H9 (cell line): Measurements from ENCODE around the gene ZSWIM3. TPM values are rescaled to one million over a fixed set of nuclear protein-coding genes. Genes with fewer than 3 reads are reported as not detected.

Experiments
- DNase-seq: peaks from one replicate; pipeline ENCODE4 v3.0.0-alpha.2; 2017
- H2AFZ ChIP-seq: one replicate; pipeline ENCODE4 v1.6.1; 2013; ENCODE audit warnings: mild to moderate bottlenecking, low read length, control low read depth, moderate library complexity
- H2AK5ac ChIP-seq: 2 replicates; pipeline ENCODE4 v1.6.1; 2013; ENCODE audit warnings: low read length, control low read depth, mixed read lengths; ENCODE audit not compliant: insufficient read length
- H2BK120ac ChIP-seq: one replicate; pipeline ENCODE4 v1.6.1; 2013; ENCODE audit warnings: low read depth, mild to moderate bottlenecking, low read length, control low read depth, inconsistent platforms; ENCODE audit not compliant: poor library complexity, severe bottlenecking
- H2BK12ac ChIP-seq: 2 replicates; pipeline ENCODE4 v1.6.1; 2013; ENCODE audit warnings: low read length, control low read depth, mixed read lengths, low read depth; ENCODE audit not compliant: insufficient read length
- H2BK15ac ChIP-seq: 2 replicates; pipeline ENCODE4 v1.6.1; 2013; ENCODE audit warnings: low read depth, low read length, control low read depth
- H2BK20ac ChIP-seq: one replicate; pipeline ENCODE4 v1.6.1; 2013; ENCODE audit warnings: low read depth, mild to moderate bottlenecking, low read length, control low read depth, inconsistent platforms; ENCODE audit not compliant: poor library complexity, severe bottlenecking
- H2BK5ac ChIP-seq: 2 replicates; pipeline ENCODE4 v1.6.1; 2013; ENCODE audit warnings: low read length, control low read depth, mixed read lengths; ENCODE audit not compliant: insufficient read length
- H3K14ac ChIP-seq: 2 replicates; pipeline ENCODE4 v1.6.1; 2013; ENCODE audit warnings: low read length, control low read depth; ENCODE audit not compliant: insufficient read depth
- H3K18ac ChIP-seq: 2 replicates; pipeline ENCODE4 v1.6.1; 2013; ENCODE audit warnings: low read depth, mild to moderate bottlenecking, mixed read lengths, low read length, control low read depth; ENCODE audit not compliant: insufficient read length
- H3K23ac ChIP-seq: 2 replicates; pipeline ENCODE4 v1.6.1; 2013; ENCODE audit warnings: low read length, control low read depth, mixed read lengths, low read depth; ENCODE audit not compliant: insufficient read length
- H3K23me2 ChIP-seq: 2 replicates; pipeline ENCODE4 v1.6.1; 2013; ENCODE audit warnings: low read depth, mild to moderate bottlenecking, mixed read lengths, low read length, control low read depth; ENCODE audit not compliant: insufficient read length, poor library complexity, severe bottlenecking
- H3K27ac ChIP-seq: 2 replicates; pipeline ENCODE4 v1.5.1; 2013; ENCODE audit warnings: low read length, control low read depth, mixed read lengths, low read depth; ENCODE audit not compliant: insufficient read length
- H3K27me3 ChIP-seq: 2 replicates; pipeline ENCODE4 v1.6.1; 2013; ENCODE audit warnings: low read length, control low read depth, inconsistent platforms; ENCODE audit not compliant: insufficient read depth
- H3K4ac ChIP-seq: 2 replicates; pipeline ENCODE4 v1.6.1; 2013; ENCODE audit warnings: low read depth, mild to moderate bottlenecking, control low read depth, inconsistent platforms, low read length, moderate library complexity
- H3K4me1 ChIP-seq: 2 replicates; pipeline ENCODE4 v1.6.1; 2013; ENCODE audit warnings: low read length, control low read depth, inconsistent platforms; ENCODE audit not compliant: insufficient read depth
- H3K4me2 ChIP-seq: 2 replicates; pipeline ENCODE4 v1.6.1; 2013; ENCODE audit warnings: low read length, control low read depth, mixed read lengths; ENCODE audit not compliant: insufficient read length, insufficient read depth
- H3K56ac ChIP-seq: 2 replicates; pipeline ENCODE4 v1.6.1; 2013; ENCODE audit warnings: low read depth, mild to moderate bottlenecking, mixed read lengths, low read length, control low read depth; ENCODE audit not compliant: insufficient read length
- H3K79me1 ChIP-seq: 2 replicates; pipeline ENCODE4 v1.6.1; 2013; ENCODE audit warnings: low read depth, mild to moderate bottlenecking, moderate library complexity, low read length, control low read depth, inconsistent platforms; ENCODE audit not compliant: insufficient read depth, poor library complexity, severe bottlenecking
- H3K79me2 ChIP-seq: 2 replicates; pipeline ENCODE4 v1.6.1; 2013; ENCODE audit warnings: low read length, control low read depth, inconsistent platforms; ENCODE audit not compliant: insufficient read depth
- H3K9ac ChIP-seq: 2 replicates; pipeline ENCODE4 v1.6.1; 2013; ENCODE audit warnings: low read length, control low read depth, mixed read lengths; ENCODE audit not compliant: insufficient read length; ENCODE audit errors: extremely low read depth
- H3K9me3 ChIP-seq: one replicate; pipeline ENCODE4 v1.6.1; 2013; ENCODE audit warnings: low read depth, low read length, inconsistent platforms; ENCODE audit not compliant: control insufficient read depth
- H3T11ph ChIP-seq: one replicate; pipeline ENCODE4 v1.6.1; 2013; ENCODE audit warnings: mild to moderate bottlenecking, low read length, control low read depth, inconsistent platforms
- H4K20me1 ChIP-seq: one replicate; pipeline ENCODE4 v1.6.1; 2013; ENCODE audit not compliant: control insufficient read depth, insufficient read length, insufficient read depth
- H4K5ac ChIP-seq: 2 replicates; pipeline ENCODE4 v1.6.1; 2013; ENCODE audit warnings: low read depth, mild to moderate bottlenecking, mixed read lengths, low read length, control low read depth; ENCODE audit not compliant: insufficient read length
- H4K8ac ChIP-seq: replicated peaks from 2 replicates; pipeline ENCODE4 v1.6.1; 2013; ENCODE audit warnings: low read length, control low read depth, mixed read lengths, low read depth; ENCODE audit not compliant: insufficient read length
- H4K91ac ChIP-seq: 2 replicates; pipeline ENCODE4 v1.6.1; 2013; ENCODE audit warnings: low read depth, mild to moderate bottlenecking, moderate library complexity, mixed read lengths, low read length, control low read depth; ENCODE audit not compliant: insufficient read length
- H3K27ac Mint-ChIP-seq, 3 experiments: 2 replicates in 2 of 3; 3 replicates in 1 of 3; pipeline ENCODE4 v1.8.0; 2020 to 2021; ENCODE audit warnings: mixed read lengths in 3 of 3, mild to moderate bottlenecking in 1 of 3, moderate library complexity in 1 of 3
- H3K27me3 Mint-ChIP-seq: 2 replicates; pipeline ENCODE4 v1.8.0; 2021; ENCODE audit warnings: low read depth, mild to moderate bottlenecking, moderate library complexity, mixed read lengths
- H3K36me3 Mint-ChIP-seq, 3 experiments: 2 replicates in 2 of 3; 3 replicates in 1 of 3; pipeline ENCODE4 v1.8.0; 2020 to 2021; ENCODE audit warnings: low read depth in 3 of 3, mixed read lengths in 3 of 3; ENCODE audit not compliant: insufficient read depth in 1 of 3
- H3K4me1 Mint-ChIP-seq, 2 experiments: 2 replicates each; pipeline ENCODE4 v1.8.0; 2020; ENCODE audit warnings: mixed read lengths in 2 of 2
- H3K4me3 Mint-ChIP-seq, 2 experiments: 2 replicates in 1 of 2; 3 replicates in 1 of 2; pipeline ENCODE4 v1.8.0; 2020 to 2021; ENCODE audit warnings: mild to moderate bottlenecking in 2 of 2, mixed read lengths in 2 of 2, moderate library complexity in 1 of 2
- H3K9me3 Mint-ChIP-seq, 2 experiments: 2 replicates in 1 of 2; 3 replicates in 1 of 2; pipeline ENCODE4 v1.8.0; 2020; ENCODE audit warnings: mild to moderate bottlenecking in 2 of 2, mixed read lengths in 2 of 2, moderate library complexity in 1 of 2
- WGBS: extraction: QIAGEN DNeasy Blood & Tissue Kit; methylation state at CpG from one replicate; pipeline ENCODE4 v1.1.7; 2013; ENCODE audit warnings: missing lambda C conversion rate, low lambda C conversion rate, mixed read lengths; ENCODE audit not compliant: insufficient read length; ENCODE audit errors: extremely low coverage; 5-methylcytosine and 5-hydroxymethylcytosine counted together
- total RNA-seq: library from RNA; stranded (reverse); gene quantifications from 2 replicates; pipeline ENCODE4 v1.2.1, GENCODE V29; 2021
- TF ChIP-seq, protein P1 (sequence below): fragments of 200-600 bp; sonication (generic); conservative IDR thresholded peaks from 3 replicates; pipeline ENCODE4 v1.8.0; 2021; ENCODE audit warnings: antibody characterized with exemption, mild to moderate bottlenecking

The ZSWIM3 gene
- total RNA-seq, 1 experiment from 2014 or later, result 8.0 TPM

DNA sequence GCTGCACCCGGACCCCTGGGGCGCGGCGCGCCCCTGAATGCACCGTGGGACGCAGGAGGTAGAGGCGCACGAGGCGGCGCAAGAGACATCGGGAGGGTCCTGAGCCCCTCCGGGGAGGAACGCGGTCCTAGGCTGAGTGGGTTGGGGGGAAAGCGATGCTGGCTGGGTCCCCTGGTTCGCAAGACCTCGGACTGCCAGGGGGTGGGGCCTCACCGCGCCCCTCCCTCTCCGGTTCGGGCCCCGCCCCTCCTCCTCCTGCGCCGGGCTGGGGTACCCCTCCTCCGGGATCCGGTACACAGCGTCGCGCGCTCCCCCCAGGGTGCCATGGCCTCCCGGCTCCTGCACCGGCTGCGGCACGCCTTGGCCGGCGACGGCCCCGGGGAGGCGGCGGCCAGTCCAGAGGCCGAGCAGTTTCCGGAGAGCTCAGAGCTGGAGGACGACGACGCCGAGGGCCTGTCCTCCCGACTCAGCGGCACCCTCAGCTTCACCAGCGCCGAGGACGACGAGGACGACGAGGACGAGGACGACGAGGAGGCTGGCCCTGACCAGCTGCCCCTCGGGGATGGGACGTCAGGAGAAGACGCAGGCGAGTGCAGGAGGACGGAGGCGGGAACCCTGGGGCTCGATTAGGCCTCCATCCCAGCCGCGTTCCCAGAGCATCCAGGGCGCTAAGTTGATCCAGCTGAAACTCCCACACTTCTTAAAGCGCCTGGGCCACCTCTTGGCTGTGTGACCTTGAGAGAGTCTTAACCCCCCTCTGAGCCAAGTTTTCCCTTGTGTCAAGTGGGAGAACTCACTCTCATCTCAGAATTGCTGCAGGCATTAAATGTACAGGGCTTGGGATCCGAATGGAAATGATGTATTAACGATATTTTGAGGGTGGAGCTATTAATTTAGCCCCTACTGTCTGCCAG, 23.3 kb upstream of the ZSWIM3 start:
- Histone ChIP-seq H3K79me2 (no peaks in the 10 kb centered on the region), H3T11ph (no peak overlapping the region), H2AFZ (no peak overlapping the region), H3K23me2 (peaks cover 9% of the 10 kb centered on the region), H2BK12ac (peak overlapping the region; percentile 17), H3K4me2 (peak overlapping the region; percentile 80), H3K18ac (peak overlapping the region; percentile 68), H3K27ac (no peak overlapping the region), H3K23ac (no peak overlapping the region), H3K4me1 (peaks cover 4% of the 10 kb centered on the region; the same call in 1 of the 2 replicates), H3K56ac (no peak overlapping the region), H3K9ac (peak overlapping the region; percentile 67), H3K4ac (no peak overlapping the region), H3K9me3 (no peaks in the 10 kb centered on the region), H2BK120ac (no peak overlapping the region), H4K8ac (no peak overlapping the region), H4K91ac (no peak overlapping the region), H2AK5ac (no peak overlapping the region), H4K5ac (no peak overlapping the region), H3K79me1 (peaks cover 5% of the 10 kb centered on the region), H2BK5ac (no peak overlapping the region), H3K14ac (peak overlapping the region; percentile 78), H2BK15ac (no peak overlapping the region), H2BK20ac (no peak overlapping the region), H4K20me1 (no peaks in the 10 kb centered on the region), H3K27me3 (no peaks in the 10 kb centered on the region)
- no peaks in the 10 kb centered on the region for H3K27me3 Mint-ChIP-seq
- H3K27ac Mint-ChIP-seq, result peak overlapping the region in 1 of 3 experiments; percentile 52; a peak in 1 of 7 replicates
- peak; percentile 89 for DNase-seq
- peaks cover 23 to 25% of the 10 kb centered on the region in 2 experiments for H3K4me1 Mint-ChIP-seq
- peak overlapping the region; percentile 75 to 88 for H3K4me3 Mint-ChIP-seq
- TF ChIP-seq, protein P1, sequence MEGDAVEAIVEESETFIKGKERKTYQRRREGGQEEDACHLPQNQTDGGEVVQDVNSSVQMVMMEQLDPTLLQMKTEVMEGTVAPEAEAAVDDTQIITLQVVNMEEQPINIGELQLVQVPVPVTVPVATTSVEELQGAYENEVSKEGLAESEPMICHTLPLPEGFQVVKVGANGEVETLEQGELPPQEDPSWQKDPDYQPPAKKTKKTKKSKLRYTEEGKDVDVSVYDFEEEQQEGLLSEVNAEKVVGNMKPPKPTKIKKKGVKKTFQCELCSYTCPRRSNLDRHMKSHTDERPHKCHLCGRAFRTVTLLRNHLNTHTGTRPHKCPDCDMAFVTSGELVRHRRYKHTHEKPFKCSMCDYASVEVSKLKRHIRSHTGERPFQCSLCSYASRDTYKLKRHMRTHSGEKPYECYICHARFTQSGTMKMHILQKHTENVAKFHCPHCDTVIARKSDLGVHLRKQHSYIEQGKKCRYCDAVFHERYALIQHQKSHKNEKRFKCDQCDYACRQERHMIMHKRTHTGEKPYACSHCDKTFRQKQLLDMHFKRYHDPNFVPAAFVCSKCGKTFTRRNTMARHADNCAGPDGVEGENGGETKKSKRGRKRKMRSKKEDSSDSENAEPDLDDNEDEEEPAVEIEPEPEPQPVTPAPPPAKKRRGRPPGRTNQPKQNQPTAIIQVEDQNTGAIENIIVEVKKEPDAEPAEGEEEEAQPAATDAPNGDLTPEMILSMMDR, result no peak
- H3K36me3 Mint-ChIP-seq, result peaks cover 2 to 31% (median 29%) of the 10 kb centered on the region in 3 experiments; a peak in 6 of 7 replicates
- no CpG with 5 or more reads among the region's 71 CpGs for WGBS
- no peaks in the 10 kb centered on the region for H3K9me3 Mint-ChIP-seq
